SU-DHL-6 (cell line): Measurements from ENCODE around the gene DEFB115.

Experiments used
- H2AFZ ChIP-seq: fragments of 200-600 bp; sonication (generic); 2 replicates; pipeline ENCODE4 v1.6.1; 2014; ENCODE audit warnings: low read depth, mild to moderate bottlenecking, moderate library complexity, mixed read lengths, antibody characterized with exemption, low read length; ENCODE audit not compliant: severe bottlenecking
- H3F3A ChIP-seq: fragments of 200-600 bp; shearing (Covaris generic); 2 replicates; pipeline ENCODE4 v1.6.0; 2016; ENCODE audit warnings: antibody characterized with exemption, mild to moderate bottlenecking; ENCODE audit not compliant: insufficient read depth
- H3K27ac ChIP-seq: fragments of 200-600 bp; sonication (generic); 2 replicates; pipeline ENCODE4 v1.5.1; 2016; ENCODE audit warnings: low read depth, mild to moderate bottlenecking, low read length, moderate library complexity, mixed read lengths
- H3K27me3 ChIP-seq: fragments of 200-600 bp; sonication (generic), shearing (Covaris generic); 2 replicates; pipeline ENCODE4 v1.6.0; 2014; ENCODE audit warnings: mild to moderate bottlenecking, low read length
- H3K36me3 ChIP-seq: fragments of 200-600 bp; sonication (generic); 2 replicates; pipeline ENCODE4 v1.6.1; 2014; ENCODE audit warnings: mild to moderate bottlenecking, low read length, mixed read lengths
- H3K4me2 ChIP-seq: fragments of 300-600, 200-600 bp; shearing (Covaris generic), sonication (generic); 2 replicates; pipeline ENCODE4 v1.6.0; 2014; ENCODE audit warnings: low read length, low read depth, mild to moderate bottlenecking; ENCODE audit not compliant: poor library complexity, severe bottlenecking
- H3K4me3 ChIP-seq: fragments of 200-600 bp; sonication (generic); 2 replicates; pipeline ENCODE4 v1.5.1; 2014; ENCODE audit warnings: antibody characterized with exemption, low read length, mild to moderate bottlenecking, mixed read lengths; ENCODE audit not compliant: insufficient read depth, poor library complexity, severe bottlenecking
- H3K79me2 ChIP-seq: fragments of 200-600 bp; sonication (generic); 2 replicates; pipeline ENCODE4 v1.6.1; 2014; ENCODE audit warnings: mild to moderate bottlenecking, low read length, moderate library complexity; ENCODE audit not compliant: insufficient read depth
- H3K9ac ChIP-seq: fragments of 200-600 bp; sonication (generic); 2 replicates; pipeline ENCODE4 v1.7.0; 2014; ENCODE audit warnings: mild to moderate bottlenecking, low read length
- H3K9me2 ChIP-seq: fragments of 200-600 bp; sonication (generic); replicated peaks from 2 replicates; pipeline ENCODE4 v1.6.1; 2014; ENCODE audit warnings: low read length; ENCODE audit not compliant: insufficient read depth
- H3K9me3 ChIP-seq: fragments of 200-600 bp; sonication (generic); 2 replicates; pipeline ENCODE4 v1.6.1; 2014; ENCODE audit warnings: low read length, mixed read lengths; ENCODE audit not compliant: insufficient read depth
- H4K20me1 ChIP-seq: fragments of 200-600 bp; sonication (generic); 2 replicates; pipeline ENCODE4 v1.6.1; 2014; ENCODE audit warnings: low read depth, mild to moderate bottlenecking, antibody characterized with exemption, low read length, moderate library complexity, mixed read lengths
- CTCF ChIP-seq: fragments of 200-600 bp; sonication (generic); IDR thresholded peaks from one replicate; pipeline ENCODE4 v1.5.1; 2017; ENCODE audit warnings: antibody characterized with exemption, mild to moderate bottlenecking, low read length, moderate library complexity; ENCODE audit not compliant: insufficient read depth, poor library complexity, severe bottlenecking
- EZH2phosphoT487 ChIP-seq: fragments of 200-600 bp; sonication (generic), shearing (Covaris generic); conservative IDR thresholded peaks from 2 replicates; pipeline ENCODE4 v1.6.1; 2018; ENCODE audit warnings: mild to moderate bottlenecking, antibody characterized with exemption, low read length, moderate library complexity, mixed read lengths

Gene DEFB115

GRCh38 chr20:31239139-31239538, 18.3 kb upstream of the DEFB115 start:
- Histone ChIP-seq H3F3A (no peaks in the 10 kb centered on the region), H2AFZ (no peak overlapping the region), H3K4me2 (no peak overlapping the region), H3K27me3 (no peaks in the 10 kb centered on the region), H3K9me2 (no peaks in the 10 kb centered on the region), H3K9me3 (peaks cover 97% of the 10 kb centered on the region; the same call in 1 of the 2 replicates), H3K36me3 (no peaks in the 10 kb centered on the region), H3K9ac (no peak overlapping the region), H3K79me2 (no peaks in the 10 kb centered on the region), H3K4me3 (no peak overlapping the region), H3K27ac (no peak overlapping the region), H4K20me1 (no peaks in the 10 kb centered on the region)
- no peak for TF ChIP-seq EZH2phosphoT487
- no peak for TF ChIP-seq CTCF

- H2AFZ ChIP-seq = no peak overlapping the region
- H3F3A ChIP-seq = no peaks in the 10 kb centered on the region
- H3K27ac ChIP-seq = no peak overlapping the region
- no peaks in the 10 kb centered on the region for H3K79me2 ChIP-seq
- H3K9me3 ChIP-seq = no peaks in the 10 kb centered on the region
- TF ChIP-seq EZH2phosphoT487 (no peak), CTCF (no peak)
- no peaks in the 10 kb centered on the region for H4K20me1 ChIP-seq
- H3K27me3 ChIP-seq = no peaks in the 10 kb centered on the region
- H3K4me3 ChIP-seq = no peak overlapping the region
- H3K36me3 ChIP-seq = no peaks in the 10 kb centered on the region
- no peak overlapping the region for H3K9ac ChIP-seq
- H3K4me2 ChIP-seq = no peak overlapping the region
- no peaks in the 10 kb centered on the region for H3K9me2 ChIP-seq
Observed at GRCh38 chr20:31256959-31257358, 505 bp upstream of the DEFB115 start.

GRCh38 chr20:31260326-31260932, 3.0 kb downstream of the DEFB115 start:
- Histone ChIP-seq H3K9me2 (no peaks in the 10 kb centered on the region), H2AFZ (no peak overlapping the region), H3K27me3 (no peaks in the 10 kb centered on the region), H3K27ac (no peak overlapping the region), H3K79me2 (no peaks in the 10 kb centered on the region), H3K4me2 (no peak overlapping the region), H3K9me3 (no peaks in the 10 kb centered on the region), H3K4me3 (no peak overlapping the region), H3K9ac (no peak overlapping the region), H3F3A (no peaks in the 10 kb centered on the region), H4K20me1 (no peaks in the 10 kb centered on the region), H3K36me3 (no peaks in the 10 kb centered on the region)
- TF ChIP-seq CTCF (peak; percentile 35), EZH2phosphoT487 (no peak)
